Measurements from ENCODE around the gene GLUD2.

DNA sequence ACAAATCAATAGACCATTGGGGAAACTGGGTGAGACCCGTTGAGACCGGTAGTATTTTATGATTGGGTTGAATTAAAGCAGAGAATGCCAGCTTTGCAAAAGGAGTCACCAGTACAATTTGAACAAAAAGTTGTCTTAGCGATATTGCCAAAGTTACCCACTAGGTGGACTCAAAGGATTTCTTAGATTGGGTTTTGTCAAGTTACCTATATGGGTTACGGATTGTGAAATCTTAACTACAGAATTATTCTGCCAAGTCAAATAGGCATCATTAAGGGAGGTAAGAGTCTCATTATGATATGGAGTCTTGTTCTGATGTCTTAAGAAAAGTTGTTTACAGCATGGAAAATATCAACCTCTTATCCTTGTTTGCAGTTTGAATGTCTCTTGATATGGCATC, 46.8 kb upstream of the GLUD2 start:
- no peak for TF ChIP-seq USF2 (IDR thresholded peaks at IDR 0.05; ENCODE audit: low read depth, low read length)
- TF ChIP-seq, protein P1, sequence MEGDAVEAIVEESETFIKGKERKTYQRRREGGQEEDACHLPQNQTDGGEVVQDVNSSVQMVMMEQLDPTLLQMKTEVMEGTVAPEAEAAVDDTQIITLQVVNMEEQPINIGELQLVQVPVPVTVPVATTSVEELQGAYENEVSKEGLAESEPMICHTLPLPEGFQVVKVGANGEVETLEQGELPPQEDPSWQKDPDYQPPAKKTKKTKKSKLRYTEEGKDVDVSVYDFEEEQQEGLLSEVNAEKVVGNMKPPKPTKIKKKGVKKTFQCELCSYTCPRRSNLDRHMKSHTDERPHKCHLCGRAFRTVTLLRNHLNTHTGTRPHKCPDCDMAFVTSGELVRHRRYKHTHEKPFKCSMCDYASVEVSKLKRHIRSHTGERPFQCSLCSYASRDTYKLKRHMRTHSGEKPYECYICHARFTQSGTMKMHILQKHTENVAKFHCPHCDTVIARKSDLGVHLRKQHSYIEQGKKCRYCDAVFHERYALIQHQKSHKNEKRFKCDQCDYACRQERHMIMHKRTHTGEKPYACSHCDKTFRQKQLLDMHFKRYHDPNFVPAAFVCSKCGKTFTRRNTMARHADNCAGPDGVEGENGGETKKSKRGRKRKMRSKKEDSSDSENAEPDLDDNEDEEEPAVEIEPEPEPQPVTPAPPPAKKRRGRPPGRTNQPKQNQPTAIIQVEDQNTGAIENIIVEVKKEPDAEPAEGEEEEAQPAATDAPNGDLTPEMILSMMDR (conservative IDR thresholded peaks at IDR 0.05; ENCODE audit: low read depth, low read length): no peak
- TF ChIP-seq FOS (IDR thresholded peaks at IDR 0.05; ENCODE audit: low read depth, low read length): no peak
- TF ChIP-seq, protein P2, sequence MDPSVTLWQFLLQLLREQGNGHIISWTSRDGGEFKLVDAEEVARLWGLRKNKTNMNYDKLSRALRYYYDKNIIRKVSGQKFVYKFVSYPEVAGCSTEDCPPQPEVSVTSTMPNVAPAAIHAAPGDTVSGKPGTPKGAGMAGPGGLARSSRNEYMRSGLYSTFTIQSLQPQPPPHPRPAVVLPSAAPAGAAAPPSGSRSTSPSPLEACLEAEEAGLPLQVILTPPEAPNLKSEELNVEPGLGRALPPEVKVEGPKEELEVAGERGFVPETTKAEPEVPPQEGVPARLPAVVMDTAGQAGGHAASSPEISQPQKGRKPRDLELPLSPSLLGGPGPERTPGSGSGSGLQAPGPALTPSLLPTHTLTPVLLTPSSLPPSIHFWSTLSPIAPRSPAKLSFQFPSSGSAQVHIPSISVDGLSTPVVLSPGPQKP (IDR thresholded peaks at IDR 0.05; ENCODE audit: borderline replicate concordance, low read depth, low read length): no peak
- no peak for TF ChIP-seq POLR2A (IDR thresholded peaks at IDR 0.05; ENCODE audit: low read depth, low read length)
- no peak for TF ChIP-seq CEBPB (IDR thresholded peaks at IDR 0.05; ENCODE audit: low read depth, low read length)
- no peak for TF ChIP-seq RAD21 (IDR thresholded peaks at IDR 0.05; ENCODE audit: low read length)
- TF ChIP-seq NFE2L2 (IDR thresholded peaks at IDR 0.05; ENCODE audit: low read depth, low read length): no peak
- TF ChIP-seq BHLHE40 (IDR thresholded peaks at IDR 0.05; ENCODE audit: low read depth, low read length): no peak
- no peak for TF ChIP-seq RCOR1 (IDR thresholded peaks at IDR 0.05; ENCODE audit: insufficient replicate concordance, low read length)
